AML-193 (cell line): ENCODE measurements around the gene FAM217A.

ENCODE experiments used
- DNase-seq, 2 experiments: peaks; one replicate each; lab custom pipeline; 2025; lab: John Stamatoyannopoulos, UW

Gene FAM217A

GRCh38 chr6:4085332-4085700 lies 6.4 kb upstream of the FAM217A start:
- DNase-seq: no peak

DNA sequence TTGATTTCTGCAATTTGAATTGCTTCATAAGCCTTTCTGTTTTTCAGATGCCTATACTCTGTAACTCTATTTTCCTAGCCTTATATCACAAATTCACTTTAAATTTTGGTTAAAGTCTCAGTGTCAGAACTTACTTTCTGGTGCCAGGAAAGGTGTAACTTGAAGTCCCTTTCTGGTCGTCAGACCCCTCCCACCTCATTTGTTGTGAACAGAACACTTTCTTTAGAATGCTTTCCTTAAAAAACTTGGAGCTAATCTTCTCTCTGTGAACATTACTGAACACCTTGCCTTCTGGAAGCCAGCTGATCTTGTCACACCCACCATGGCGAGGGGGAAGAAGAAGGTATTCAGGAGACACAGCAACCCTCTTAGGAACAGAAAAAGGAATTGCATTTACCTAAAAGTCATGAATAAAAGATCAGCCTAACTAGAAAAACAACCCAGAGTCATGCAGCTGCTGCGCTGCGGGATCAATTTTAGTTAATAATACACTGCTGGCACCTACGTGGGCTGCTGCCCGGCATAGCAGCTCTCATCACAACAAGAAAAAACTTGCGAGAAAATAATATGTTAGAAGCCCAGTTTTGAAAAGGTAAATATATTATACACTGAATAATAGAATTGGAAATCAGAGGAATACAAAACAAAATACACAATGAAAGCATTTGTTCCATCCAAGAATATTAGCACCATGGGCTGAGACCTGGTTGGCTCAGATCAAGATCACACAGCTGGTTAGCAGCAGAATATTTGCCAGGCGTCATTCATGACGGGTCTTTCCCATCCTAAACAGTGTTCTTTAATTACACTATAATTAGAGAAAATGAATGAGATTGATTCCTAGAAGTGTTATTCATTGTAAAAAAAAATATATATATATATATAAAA lies 5.8 kb upstream of the FAM217A start:
- DNase-seq: no peak

- no peak for DNase-seq
Measured at GRCh38 chr6:4074478-4075235, 4.3 kb downstream of the FAM217A start.

- DNase-seq: no peak
Measured at GRCh38 chr6:4071330-4071729, 7.6 kb downstream of the FAM217A start.

GRCh38 chr6:4069199-4069598 lies 9.7 kb downstream of the FAM217A start:
- no peak for DNase-seq

GRCh38 chr6:4067673-4068072 lies 11.3 kb downstream of the FAM217A start:
- DNase-seq: no peak

- DNase-seq: no peak
Measured at GRCh38 chr6:4066029-4066755, 12.7 kb downstream of the FAM217A start.

DNA sequence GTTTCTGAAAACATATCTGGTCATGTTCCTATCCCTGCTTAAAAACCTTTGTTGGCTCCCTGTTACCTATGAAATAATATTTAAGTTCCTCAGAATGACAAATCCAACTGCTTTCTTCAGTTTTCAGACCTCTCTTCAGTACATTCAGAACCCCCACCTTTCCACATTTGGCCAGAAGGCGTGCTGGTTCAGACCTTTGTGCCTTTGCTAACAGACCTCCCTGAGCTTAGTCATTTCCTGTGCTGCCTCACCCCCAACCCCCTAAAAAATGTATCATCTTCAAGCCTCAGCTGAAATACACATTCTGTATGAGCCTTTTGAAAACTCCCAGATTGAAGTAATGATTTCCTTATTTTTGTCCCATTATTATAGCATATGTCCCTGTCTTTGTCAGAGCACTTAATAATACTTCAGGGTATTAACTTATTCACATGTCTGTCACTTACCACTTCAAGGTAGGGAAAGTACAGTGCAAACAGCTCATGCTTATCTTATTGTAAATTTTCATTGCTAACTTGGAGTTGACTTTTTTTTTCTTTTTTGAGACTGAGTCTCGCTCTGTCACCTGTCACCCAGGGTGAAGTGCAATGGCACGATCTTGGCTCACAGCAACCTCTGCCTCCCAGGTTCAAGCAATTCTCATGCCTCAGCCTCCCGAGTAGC lies 19.7 kb downstream of the FAM217A start:
- DNase-seq: peak; percentile 20 to 24

GRCh38 chr6:4057036-4057435 lies 21.9 kb downstream of the FAM217A start:
- DNase-seq: no peak

DNA sequence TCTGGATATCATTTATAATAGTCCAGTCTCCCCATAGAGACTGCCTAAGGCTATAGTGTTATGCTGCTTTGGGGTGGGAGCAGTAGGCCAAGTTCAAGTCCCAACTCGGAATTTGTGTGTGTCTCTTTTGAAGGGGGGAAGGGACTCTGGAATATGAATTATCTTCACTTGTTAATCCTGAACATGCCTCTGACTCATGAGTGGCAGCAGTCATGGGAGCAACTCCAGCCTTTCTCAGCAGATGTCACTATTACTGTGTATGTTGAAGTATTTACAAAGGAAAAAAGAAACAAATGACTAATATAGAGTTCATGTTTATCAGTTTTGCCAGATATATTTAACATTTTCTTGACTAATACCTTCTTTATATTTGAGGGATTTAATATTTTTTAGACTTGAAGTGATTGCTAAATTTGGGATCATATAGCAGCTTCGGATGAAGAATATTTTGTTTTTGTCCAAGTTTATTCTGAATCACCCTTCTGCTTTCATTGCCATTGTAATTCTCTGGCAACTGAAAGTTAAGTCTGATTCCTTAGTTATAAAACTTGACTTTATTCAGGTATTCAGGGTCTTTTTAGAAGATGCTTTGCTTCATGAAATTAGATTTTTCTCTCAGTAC lies 23.4 kb downstream of the FAM217A start:
- peak in 1 of 2 experiments; percentile 9 for DNase-seq

DNA sequence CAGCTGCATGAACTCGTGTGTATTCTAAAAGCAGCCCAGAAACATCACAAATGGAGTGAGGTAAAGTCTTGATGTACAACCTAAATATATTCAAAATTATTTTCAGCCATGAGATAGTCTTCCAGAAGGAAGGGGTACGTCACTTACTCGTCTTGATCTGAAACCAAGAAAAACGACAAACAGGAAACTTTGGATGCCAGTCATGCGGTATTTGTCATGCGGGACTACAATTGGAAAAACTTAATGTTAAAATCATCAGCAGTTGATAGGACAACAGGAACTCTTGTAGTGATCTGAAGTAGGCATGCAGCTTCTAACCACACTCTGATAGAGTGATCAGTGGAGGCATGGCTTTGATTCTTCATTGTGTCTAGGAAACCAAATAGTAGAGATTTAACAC lies 29.7 kb downstream of the FAM217A start:
- DNase-seq: no peak

DNA sequence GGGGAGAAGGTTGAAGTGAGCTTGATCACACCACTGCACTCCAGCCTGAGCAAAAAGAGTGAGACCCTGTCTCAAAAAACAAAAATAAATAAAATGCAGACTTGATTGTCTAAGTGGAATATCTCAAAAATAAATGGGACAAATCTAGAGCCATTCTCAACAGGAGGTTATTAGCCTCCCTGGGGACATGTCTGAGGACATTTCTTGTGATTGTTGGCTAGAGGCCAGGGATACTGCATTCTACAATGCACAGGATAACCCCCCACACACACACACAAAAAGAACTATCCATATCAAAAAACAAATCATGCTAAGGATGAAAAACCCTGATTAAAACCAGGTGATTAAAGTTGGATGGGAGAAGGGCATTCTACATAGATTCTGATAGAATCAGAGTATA lies 37.5 kb downstream of the FAM217A start:
- no peak for DNase-seq

GRCh38 chr6:4039348-4039747 lies 39.6 kb downstream of the FAM217A start:
- no peak for DNase-seq

DNA sequence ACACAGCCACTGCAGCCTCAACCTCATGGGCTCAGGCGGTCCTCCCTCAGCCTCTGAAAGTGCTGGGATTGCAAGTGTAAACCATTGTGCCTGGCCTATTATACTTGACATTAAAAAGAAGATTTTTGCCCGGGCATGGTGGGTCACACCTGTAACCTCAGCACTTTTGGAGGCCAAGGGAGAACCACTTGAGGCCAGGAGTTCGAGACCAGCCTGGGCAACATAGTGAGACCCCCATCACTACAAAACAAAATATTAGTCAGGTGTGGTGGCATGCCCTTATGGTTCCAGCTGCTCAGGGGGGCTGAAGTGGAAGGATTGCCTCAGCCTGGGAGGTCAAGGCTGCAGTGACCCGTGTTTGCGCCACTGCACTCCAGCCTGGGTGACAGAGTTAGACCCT lies 42.4 kb downstream of the FAM217A start:
- no peak for DNase-seq

GRCh38 chr6:4032475-4032874 lies 46.5 kb downstream of the FAM217A start:
- no peak for DNase-seq

- no peak for DNase-seq
Measured at GRCh38 chr6:4031442-4031841, 47.5 kb downstream of the FAM217A start.

DNA sequence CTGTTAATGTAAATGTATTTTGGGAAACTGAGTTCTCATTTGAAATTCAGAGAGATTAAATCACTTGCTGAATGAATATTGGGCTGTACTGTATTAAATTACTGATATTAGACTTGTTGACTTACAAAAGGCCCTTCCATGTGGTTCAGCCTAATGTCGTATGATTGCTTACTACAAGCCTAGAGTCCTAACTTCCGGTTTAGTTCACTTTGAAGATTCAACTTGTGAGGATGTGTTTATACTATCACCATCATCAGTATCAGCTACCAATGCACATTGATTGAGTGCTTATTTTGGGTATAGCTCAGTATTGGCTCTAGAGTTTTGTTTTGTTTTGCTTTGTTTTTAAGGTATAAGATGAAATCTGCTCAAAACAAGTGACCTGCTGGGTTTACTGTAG lies 48.3 kb downstream of the FAM217A start:
- no peak for DNase-seq

- DNase-seq: peak; percentile 21 to 22
Measured at GRCh38 chr6:4029687-4030086, 49.2 kb downstream of the FAM217A start.

DNA sequence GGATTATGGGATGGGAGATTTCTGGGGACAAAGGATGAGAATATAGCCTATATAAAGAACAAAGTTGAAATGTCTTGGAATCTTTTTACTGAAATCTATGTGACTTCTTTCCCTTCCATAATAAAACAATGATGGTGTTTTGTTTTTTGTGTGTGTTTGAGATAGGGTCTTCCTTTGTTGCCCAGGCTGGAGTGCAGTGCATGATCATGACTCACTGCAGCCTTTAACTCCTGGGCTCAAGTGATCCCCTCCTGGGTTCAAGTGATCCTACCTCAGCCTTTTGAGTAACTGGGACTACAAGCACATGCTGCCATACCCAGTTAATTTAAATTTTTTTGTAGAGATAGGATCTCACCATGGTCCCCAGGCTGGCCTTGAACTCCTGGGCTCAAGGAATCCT lies 50.9 kb downstream of the FAM217A start:
- DNase-seq: no peak

DNA sequence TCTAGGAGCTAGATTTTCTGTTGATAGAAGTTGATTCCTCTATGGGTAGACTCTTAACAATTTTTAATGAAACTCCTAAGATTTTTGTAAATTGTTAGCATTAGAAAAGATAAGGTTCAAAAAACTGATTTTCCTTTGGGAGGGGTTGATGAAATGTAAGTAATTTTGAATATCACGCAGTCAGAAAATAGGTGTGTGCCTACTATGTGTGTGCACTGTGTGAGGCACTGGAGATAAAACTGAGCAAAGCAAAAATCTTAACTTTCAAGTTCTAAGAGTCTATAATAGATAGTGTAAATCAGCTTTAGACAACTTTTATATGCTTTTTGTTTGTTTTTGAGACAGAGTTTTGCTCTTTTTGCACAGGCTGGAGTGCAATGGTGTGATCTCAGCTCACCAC lies 53.3 kb downstream of the FAM217A start:
- DNase-seq: no peak

GRCh38 chr6:4023240-4023639 lies 55.7 kb downstream of the FAM217A start:
- peak; percentile 26 to 38 for DNase-seq
